GM19328 (cell line): Measurements from ENCODE around the gene TMSB15C.
A peak's percentile ranks its signal among the peaks of the same experiment; 100 is the strongest.
"Not testable (repeated sequence)": the region's sequence is repeated elsewhere in the genome, so short reads cannot be mapped to it uniquely, and the experiment has no call there.

Source experiments
- ATAC-seq: cut with Tn5 transposase; IDR thresholded peaks from one replicate; pipeline ENCODE4 v1.9.1; 2021; ENCODE audit warnings: mild to moderate bottlenecking, moderate library complexity; ENCODE audit not compliant: unreplicated experiment

The TMSB15C gene

GRCh38 chrX:104075778-104076445 is at the start of gene TMSB15C:
TMSB15C (minus strand) TSS chrX:104076236.
- peak; percentile 99 for ATAC-seq

DNA sequence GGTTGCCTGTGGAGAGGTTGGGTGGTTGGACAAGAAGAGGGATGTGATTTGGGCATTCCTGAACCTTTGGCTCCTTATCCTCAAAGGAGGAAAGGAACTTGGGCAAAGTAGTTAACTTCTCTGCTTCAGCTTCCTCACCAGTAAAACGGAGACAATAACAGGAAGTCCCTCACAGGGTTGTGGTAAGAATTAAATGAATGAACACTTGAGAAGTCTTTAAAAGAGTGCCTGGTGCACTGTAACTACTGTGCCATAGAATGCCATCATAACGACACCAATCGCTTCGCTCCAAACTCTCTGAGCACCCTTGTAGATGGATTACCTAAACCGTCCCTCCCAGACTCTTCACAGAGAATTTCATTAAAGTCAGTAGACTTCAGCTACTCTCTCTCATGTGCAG is 46.8 kb upstream of the TMSB15C start:
- ATAC-seq, result no peak

DNA sequence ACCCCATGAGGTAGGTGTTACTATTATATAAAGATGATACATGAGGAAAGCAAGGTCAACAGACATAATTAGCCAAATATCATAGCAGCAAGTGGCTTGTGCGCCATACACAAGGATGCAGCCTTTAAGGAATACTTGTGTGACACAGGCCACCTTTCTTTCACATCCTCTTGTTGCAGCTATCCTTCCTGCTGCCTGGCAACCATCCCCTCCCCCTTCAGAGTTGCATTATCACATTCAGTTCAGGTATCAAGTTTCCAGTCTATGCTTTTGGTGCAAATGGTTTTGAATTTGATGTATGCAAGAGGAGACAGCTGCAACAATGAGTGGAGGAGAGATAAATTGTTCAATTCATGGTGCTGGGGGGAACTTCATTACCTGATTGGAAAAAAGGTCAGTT is 42.7 kb upstream of the TMSB15C start:
- ATAC-seq, result no peak

- no peak for ATAC-seq
These were observed 41.7 kb upstream of the TMSB15C start for GRCh38 chrX:104117759-104118158.

DNA sequence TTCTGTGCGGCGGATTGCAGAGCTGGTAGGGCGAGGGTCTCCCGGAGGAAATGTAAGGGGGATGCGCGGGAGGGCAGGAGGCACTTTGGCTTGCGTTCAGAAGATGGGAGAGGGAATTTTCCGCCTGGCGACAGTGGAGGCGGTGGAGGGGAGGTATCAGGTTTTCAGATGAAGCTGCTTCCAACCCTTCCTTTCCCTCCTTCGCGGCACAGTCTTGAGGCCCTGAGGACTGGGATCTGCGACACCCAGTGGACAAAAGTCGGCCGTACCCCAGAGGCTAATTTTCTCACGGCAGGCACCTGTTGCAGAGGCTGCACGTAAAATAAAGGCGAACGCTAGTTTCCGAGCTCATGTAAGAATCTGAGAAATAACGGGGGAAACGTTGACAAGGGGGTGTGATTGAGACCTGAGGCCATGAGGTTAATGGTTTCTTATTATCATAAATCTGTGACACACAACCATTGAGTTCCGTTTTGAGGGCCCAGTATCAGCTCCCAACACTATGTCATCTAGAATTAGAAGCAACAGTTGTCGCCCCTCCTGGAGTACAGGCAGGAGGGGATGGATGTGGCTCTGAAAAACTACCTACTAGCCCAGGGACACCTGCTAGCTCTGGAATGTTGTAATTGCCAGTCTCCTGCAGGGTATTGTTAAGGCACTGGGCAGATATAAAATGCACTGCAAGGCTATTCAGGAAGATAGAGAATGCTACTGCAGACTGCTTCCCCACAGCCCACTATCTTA is 37.4 kb upstream of the TMSB15C start:
- ATAC-seq, result no peak

- ATAC-seq, result peak; percentile 51
These were observed 36.4 kb upstream of the TMSB15C start, which contains the start of gene ZCCHC18 for GRCh38 chrX:104112326-104112951. ZCCHC18 (plus strand) TSS chrX:104112523; CDS start chrX:104114112, 1,589 bp downstream.

GRCh38 chrX:104110491-104111240 is 34.6 kb upstream of the TMSB15C start:
- ATAC-seq, result not testable (repeated sequence)

DNA sequence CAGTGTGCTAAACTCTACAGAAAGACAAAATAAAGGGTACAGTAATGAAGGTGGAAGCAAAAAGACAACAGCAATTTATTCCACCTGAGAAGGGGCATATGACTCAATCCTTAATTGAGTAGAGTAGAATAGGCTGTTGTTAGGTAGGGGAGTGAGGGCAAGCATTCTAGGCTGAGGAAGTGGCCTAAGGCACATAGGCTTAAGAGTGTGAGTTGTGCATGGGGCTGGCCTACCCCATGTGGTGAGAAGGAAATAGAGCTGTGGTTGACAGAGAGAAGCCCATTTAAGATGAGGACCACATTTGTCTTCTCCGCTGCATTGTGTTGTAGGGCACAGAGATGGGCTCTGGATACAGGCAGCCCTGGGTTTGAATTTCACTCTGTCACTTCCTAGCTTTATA is 32.9 kb upstream of the TMSB15C start:
- ATAC-seq, result no peak

DNA sequence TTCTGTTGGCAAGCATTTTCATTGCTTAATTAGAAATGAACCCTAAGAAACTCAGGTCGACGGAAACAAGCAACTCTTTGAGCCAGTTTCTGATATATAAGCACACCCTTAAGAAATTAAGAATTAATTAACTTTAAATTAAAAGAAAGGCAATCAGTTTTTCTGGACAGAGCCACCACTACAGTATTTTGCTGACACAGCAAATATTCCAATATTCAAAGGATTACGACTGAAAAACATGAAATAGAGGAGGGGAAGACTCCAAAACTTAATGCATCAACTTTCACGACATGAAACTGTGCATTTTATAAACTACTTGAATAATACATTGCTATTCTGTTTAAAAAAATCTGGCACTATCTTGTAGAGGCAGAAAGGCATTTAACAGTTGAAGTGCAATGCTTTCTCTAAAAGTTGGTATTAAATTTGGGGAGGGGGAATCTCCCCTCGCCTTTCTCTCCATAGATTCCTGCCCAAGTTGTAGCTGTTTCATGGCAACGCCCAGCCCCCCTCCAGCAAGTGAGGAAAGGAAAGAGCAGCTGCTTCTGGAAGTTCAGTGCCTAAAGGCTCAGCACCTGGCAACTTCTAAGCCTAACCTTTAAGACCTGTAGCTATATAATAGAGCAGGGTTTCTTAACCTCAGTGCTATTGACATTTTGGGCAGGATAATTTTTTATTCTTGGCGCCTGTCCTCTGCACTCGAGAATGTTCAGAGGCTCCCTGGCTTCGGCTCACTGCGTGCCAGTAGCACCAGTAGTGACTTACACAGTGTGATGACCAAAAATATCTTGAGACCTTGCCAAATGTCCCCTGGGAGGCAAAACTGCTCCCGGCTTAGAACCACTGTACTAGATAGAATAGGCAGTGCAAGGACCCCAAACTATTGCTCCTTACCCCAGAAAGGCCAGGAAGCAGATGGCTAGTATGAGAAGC is 29.6 kb upstream of the TMSB15C start:
- no peak for ATAC-seq

DNA sequence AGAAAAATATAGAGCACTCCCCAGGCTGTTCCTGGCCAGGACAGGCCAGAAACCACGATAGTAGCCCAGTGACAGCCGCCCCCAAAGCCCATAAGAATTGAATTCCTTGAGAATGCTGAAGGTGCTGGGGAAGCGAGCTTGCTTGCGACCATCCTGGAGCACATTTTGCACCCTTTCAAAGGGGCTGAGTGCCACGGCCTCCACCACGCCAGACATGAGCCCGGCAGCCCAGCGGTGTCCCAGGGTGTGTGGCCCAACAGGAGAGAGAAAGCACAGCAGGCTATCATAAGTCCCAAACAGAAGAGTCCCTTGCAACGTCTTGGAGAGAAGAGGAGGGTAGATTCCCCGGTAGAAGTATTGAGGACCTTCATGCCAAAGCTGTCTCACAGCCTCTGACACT is 28.6 kb upstream of the TMSB15C start:
- no peak for ATAC-seq

- ATAC-seq, result no peak
These were observed 22.9 kb upstream of the TMSB15C start for GRCh38 chrX:104098919-104099318.

GRCh38 chrX:104098151-104098808 is 22.2 kb upstream of the TMSB15C start:
- no peak for ATAC-seq

DNA sequence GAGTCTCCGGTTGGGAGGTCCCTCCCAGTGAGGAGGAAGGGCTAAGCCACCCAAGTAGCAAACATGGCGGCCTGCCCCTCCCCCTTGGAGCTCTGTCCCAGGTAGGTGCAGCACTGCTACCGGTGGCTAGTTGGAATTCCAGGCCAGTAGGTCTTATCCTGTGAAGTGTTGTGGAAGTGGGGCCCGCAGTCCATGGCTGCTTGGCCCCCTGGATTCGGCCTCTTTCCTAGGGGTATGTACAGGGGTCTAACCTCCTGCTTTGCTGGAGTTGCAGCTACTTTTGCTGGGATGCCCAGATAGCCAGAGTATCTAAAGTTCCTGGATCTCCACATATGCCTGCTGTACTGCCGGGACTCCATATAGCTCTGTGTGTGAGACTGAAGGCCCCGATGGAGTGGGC is 9.9 kb upstream of the TMSB15C start:
- ATAC-seq, result no peak

GRCh38 chrX:104085477-104085876 is 9.4 kb upstream of the TMSB15C start:
- no peak for ATAC-seq

DNA sequence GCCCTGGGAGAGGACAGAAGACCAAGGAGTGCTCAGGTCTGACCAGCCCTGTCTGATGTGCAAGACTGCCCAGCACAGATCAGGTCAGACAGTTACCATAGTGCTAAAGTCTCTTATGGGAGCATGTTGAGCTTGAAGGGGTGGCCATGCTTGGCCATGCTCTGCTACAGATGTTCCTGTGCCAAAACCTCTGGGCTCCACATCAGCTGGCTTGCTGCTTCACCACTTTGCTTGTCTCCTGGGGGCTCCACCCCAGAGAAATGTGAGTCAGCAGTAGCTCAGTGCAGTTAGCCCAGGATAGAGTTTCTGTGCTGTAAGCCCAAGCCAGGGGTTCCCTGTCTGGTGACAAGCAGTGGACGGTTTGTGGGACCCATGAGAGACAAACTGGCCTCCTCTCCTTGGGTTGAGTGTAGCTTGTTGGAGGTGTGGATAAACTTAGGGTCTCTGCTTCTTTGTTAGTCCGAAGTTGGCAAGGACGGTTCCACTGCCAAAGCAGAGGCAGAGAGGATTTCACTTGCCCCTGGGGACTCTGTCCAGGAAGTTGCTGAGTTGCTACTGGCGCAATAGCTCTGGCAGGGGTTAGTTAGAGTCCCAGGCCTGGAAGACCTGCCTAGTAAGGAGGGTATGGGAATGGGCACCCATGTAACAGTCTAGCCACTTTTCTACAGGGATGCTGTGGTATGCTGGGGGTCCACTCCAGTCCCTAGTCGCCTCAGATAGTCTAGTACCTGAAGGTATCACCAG is 8.7 kb upstream of the TMSB15C start:
- ATAC-seq, result no peak

GRCh38 chrX:104084063-104084462 is 8.0 kb upstream of the TMSB15C start:
- no peak for ATAC-seq

GRCh38 chrX:104077854-104078253 is 1.8 kb upstream of the TMSB15C start:
- ATAC-seq, result not testable (repeated sequence)

DNA sequence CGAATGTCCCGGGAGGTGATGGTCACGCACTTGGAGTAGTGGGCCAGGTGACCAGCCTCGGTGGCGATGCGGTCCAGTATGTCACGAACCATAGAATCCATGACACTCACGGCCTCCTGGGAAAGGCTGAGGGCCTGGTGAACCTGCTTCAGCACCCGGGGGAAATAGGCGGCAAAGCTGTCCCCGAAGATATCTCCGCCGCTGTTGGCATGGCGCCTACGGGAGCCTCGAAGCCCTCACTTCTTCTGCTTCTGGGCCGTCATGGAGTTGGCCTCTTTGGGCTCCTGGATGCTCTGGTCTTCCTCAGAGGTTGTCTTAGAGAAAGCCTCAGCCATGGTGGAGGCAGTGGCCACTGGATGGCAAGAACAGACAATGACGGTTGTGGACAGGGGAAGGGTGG is 13.4 kb downstream of the TMSB15C start:
- ATAC-seq, result not testable (repeated sequence)

DNA sequence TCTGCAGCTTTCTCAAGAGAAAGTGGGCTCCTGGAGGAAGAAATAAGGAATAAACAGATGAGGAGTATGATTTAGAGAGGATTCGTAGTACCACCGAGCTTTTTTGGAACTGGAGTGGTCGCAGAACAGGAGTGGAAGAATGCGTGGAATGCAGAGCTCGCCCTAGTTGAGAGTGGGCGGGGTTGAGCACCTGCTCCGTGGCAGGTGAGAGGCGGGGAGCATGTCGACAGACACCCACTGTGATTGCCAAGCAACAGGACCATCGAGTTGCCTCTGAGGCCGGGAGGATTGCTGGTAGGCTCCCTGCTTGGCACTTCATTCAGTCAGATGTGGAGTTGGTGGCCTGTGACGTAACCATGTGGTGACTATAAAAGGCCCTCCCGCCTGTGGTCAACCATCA is 21.1 kb downstream of the TMSB15C start:
- ATAC-seq, result not testable (repeated sequence)
